ENCODE measurements around the gene PACS2. TPM values are rescaled to one million over a fixed set of nuclear protein-coding genes. Genes with fewer than 3 reads are reported as not detected.
"Not testable (repeated sequence)": the region's sequence is repeated elsewhere in the genome, so short reads cannot be mapped to it uniquely, and the experiment has no call there.

Gene PACS2
- total RNA-seq, 2 donors from 2014 or later = 35.2 to 36.9 TPM

GRCh38 chr14:105324080-105324778, 9.7 kb downstream of the PACS2 start:
- Mint-ChIP-seq H3K9me3 (no peaks in the 10 kb centered on the region), H3K36me3 (no peaks in the 10 kb centered on the region), H3K27ac (no peak overlapping the region)
- DNase-seq (ENCODE audit: low spot score in 2 of 2) (no peak), ATAC-seq (no peak)

DNA sequence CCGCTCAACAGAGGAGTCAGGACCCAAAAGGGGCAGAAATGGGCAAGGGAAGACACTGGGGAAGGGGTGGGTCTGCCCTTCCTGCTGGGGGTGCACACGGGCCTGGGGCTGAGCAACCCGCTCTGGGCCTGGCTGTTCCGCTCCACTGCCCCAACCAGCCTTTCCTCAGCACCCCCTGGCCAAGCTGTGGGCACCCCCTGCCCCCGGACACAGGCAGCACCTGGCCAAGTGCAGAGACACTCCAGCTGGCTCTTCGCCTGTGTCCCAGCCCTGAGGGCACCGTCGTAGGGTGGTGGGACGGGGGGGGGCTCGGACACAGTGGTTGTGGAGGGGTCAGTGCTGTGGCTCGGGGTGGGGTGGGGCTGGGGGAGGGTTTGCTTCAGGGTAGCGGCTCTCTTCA, 10.3 kb downstream of the PACS2 start:
- DNase-seq (ENCODE audit: low spot score in 2 of 2) = no peak
- Mint-ChIP-seq H3K36me3 (no peaks in the 10 kb centered on the region), H3K9me3 (no peaks in the 10 kb centered on the region), H3K27ac (no peak overlapping the region)
- no peak for ATAC-seq

DNA sequence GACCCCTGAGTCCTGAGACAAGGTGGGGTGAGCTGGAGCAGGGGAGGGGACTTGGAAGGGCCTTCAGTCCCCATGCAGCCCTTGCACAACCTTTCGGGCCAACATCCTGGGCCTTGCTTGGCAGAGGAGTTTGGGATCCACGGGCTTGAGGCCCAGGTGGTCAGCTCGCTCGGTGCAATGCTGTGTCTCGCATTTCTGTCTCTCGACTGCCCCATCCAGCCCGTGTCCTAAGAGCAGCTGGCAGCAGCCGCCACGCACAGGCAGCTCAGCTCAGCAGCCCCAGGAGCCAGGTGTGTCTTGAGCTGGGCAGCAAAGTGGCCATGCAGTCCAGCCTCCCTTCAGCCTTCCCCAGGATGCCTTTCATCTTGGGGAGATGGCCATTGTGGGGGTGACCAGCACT, 10.8 kb downstream of the PACS2 start:
- ATAC-seq (no peak), DNase-seq (ENCODE audit: low spot score in 2 of 2) (no peak)
- no peaks in the 10 kb centered on the region for H3K9me3 Mint-ChIP-seq
- no peak overlapping the region for H3K27ac Mint-ChIP-seq
- no peaks in the 10 kb centered on the region for H3K36me3 Mint-ChIP-seq

- ATAC-seq (no peak), DNase-seq (ENCODE audit: low spot score in 2 of 2) (no peak)
- Mint-ChIP-seq H3K9me3 (no peaks in the 10 kb centered on the region), H3K27ac (no peak overlapping the region), H3K36me3 (no peaks in the 10 kb centered on the region)
Observed at GRCh38 chr14:105325716-105326567, 11.4 kb downstream of the PACS2 start.

GRCh38 chr14:105326568-105326867, 12.0 kb downstream of the PACS2 start:
- DNase-seq (ENCODE audit: low spot score in 2 of 2) = no peak
- Mint-ChIP-seq H3K36me3 (no peaks in the 10 kb centered on the region), H3K27ac (no peak overlapping the region), H3K9me3 (no peaks in the 10 kb centered on the region)
- ATAC-seq = no peak

- ATAC-seq = no peak
Observed at GRCh38 chr14:105326891-105327694, 12.5 kb downstream of the PACS2 start.

DNA sequence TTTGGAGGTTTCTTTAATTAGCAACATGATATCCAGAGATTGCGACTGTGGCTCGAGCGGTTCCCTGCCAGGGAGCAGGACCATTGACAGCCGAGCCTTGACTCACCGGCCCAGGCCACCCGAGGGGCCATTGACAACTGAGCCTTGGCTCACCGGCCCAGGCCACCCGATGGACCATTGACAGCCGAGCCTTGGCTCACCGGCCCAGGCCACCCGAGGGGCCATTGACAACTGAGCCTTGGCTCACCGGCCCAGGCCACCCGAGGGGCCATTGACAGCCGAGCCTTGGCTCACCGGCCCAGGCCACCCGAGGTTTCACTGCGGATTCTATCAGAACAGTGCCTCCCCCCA, 13.1 kb downstream of the PACS2 start:
- H3K36me3 Mint-ChIP-seq; DNase-seq (ENCODE audit: low spot score in 2 of 2); H3K27ac Mint-ChIP-seq; ATAC-seq; H3K9me3 Mint-ChIP-seq: not testable (repeated sequence)

More at GRCh38 chr14:105326891-105327694, 12.5 kb downstream of the PACS2 start:
- peak overlapping the region in 1 of 2 donors; percentile 36 for H3K27ac Mint-ChIP-seq
- no peaks in the 10 kb centered on the region for H3K36me3 Mint-ChIP-seq
- H3K9me3 Mint-ChIP-seq = no peaks in the 10 kb centered on the region
- no peak for DNase-seq (ENCODE audit: low spot score in 2 of 2)

GRCh38 chr14:105328070-105328677, 13.6 kb downstream of the PACS2 start:
- no peak for DNase-seq (ENCODE audit: low spot score in 2 of 2)
- H3K27ac Mint-ChIP-seq = peak overlapping the region in 1 of 2 donors; percentile 58
- H3K36me3 Mint-ChIP-seq = no peaks in the 10 kb centered on the region
- ATAC-seq = no peak
- H3K9me3 Mint-ChIP-seq = no peaks in the 10 kb centered on the region

GRCh38 chr14:105328678-105329390, 14.3 kb downstream of the PACS2 start:
- Mint-ChIP-seq H3K27ac (peak overlapping the region; percentile 46 to 58), H3K9me3 (no peaks in the 10 kb centered on the region), H3K36me3 (no peaks in the 10 kb centered on the region)
- DNase-seq (ENCODE audit: low spot score in 2 of 2) (no peak), ATAC-seq (no peak)

GRCh38 chr14:105329411-105330150, 15.0 kb downstream of the PACS2 start:
- peak overlapping the region in 1 of 2 donors; percentile 58 for H3K27ac Mint-ChIP-seq
- ATAC-seq = no peak
- no peaks in the 10 kb centered on the region for H3K9me3 Mint-ChIP-seq
- DNase-seq (ENCODE audit: low spot score in 2 of 2) = no peak
- no peaks in the 10 kb centered on the region for H3K36me3 Mint-ChIP-seq

DNA sequence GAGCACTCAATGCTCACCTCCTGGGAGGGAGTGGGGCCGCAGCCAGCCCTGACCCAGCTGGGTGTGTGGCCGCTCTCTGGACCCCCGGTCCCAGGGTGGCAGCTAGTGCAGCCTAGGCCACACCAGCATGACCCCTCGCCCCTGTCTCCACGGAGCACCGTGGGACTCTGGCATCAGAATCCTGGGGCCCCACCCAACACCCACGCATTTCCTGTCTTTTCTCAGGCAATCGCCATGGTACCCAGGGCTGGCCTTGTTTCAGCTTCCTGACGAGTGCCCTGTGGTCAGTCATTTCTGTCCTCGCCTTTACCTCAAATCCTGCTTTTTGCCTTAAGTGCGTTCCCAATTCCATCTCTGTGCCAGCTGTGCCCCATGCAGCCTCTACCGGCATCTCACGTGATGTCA, 15.9 kb downstream of the PACS2 start:
- H3K27ac Mint-ChIP-seq = no peak overlapping the region
- no peaks in the 10 kb centered on the region for H3K36me3 Mint-ChIP-seq
- ATAC-seq (peak; percentile 35 to 57), DNase-seq (ENCODE audit: low spot score in 2 of 2) (no peak)
- no peaks in the 10 kb centered on the region for H3K9me3 Mint-ChIP-seq

- H3K36me3 Mint-ChIP-seq = no peaks in the 10 kb centered on the region
- DNase-seq (ENCODE audit: low spot score in 2 of 2) = no peak
- peak overlapping the region; percentile 4 to 39 for H3K27ac Mint-ChIP-seq
- ATAC-seq = no peak
- H3K9me3 Mint-ChIP-seq = no peaks in the 10 kb centered on the region
Observed at GRCh38 chr14:105331575-105332349, 17.2 kb downstream of the PACS2 start.

GRCh38 chr14:105332350-105332874, 17.9 kb downstream of the PACS2 start:
- Mint-ChIP-seq H3K9me3 (no peaks in the 10 kb centered on the region), H3K36me3 (no peaks in the 10 kb centered on the region), H3K27ac (peak overlapping the region; percentile 21 to 77)

GRCh38 chr14:105333020-105333490, 18.5 kb downstream of the PACS2 start:
- Mint-ChIP-seq H3K27ac (peak overlapping the region; percentile 21 to 77), H3K9me3 (no peaks in the 10 kb centered on the region), H3K36me3 (no peaks in the 10 kb centered on the region)
- no peak for DNase-seq (ENCODE audit: low spot score in 2 of 2)
- no peak for ATAC-seq

More at GRCh38 chr14:105332350-105332874, 17.9 kb downstream of the PACS2 start:
- DNase-seq (ENCODE audit: low spot score in 2 of 2) = no peak
- no peak for ATAC-seq

Measured in activated naive CD4-positive, alpha-beta T cell treated with anti-CD3 and anti-CD28 coated beads, Interleukin-2, amount 50 U/mL, for 72 hours (primary cell).